ENCODE results near the gene C2orf72. TPM values are rescaled to one million over a fixed set of nuclear protein-coding genes. Genes with fewer than 3 reads are reported as not detected.

Gene C2orf72
- total and polyA plus RNA-seq, 2 donors (not counting 1 experiment from before 2014, with no cell fraction given): not detected

- Histone ChIP-seq H3K79me2 (ENCODE audit: control insufficient read depth, insufficient read depth, low read length) (no peaks in the 10 kb centered on the region), H3K9me3 (ENCODE audit: control extremely low read depth in 1 of 3, control insufficient read depth in 2 of 3, insufficient read depth in 1 of 3, low read length in 2 of 3) (peaks cover 0 to 7% (median 0%) of the 10 kb centered on the region in 3 donors), H3K4me1 (ENCODE audit: control insufficient read depth in 2 of 2, insufficient read depth in 2 of 2, low read length in 2 of 2) (no peaks in the 10 kb centered on the region), H3K9ac (ENCODE audit: low read length) (no peak overlapping the region), H4K20me1 (ENCODE audit: control insufficient read depth, insufficient read depth, low read length, poor library complexity, severe bottlenecking) (no peaks in the 10 kb centered on the region), H3K36me3 (replicated peaks in 1 of 2; ENCODE audit: control extremely low read depth in 1 of 2, control insufficient read depth in 1 of 2, extremely low read depth in 1 of 2, insufficient read depth in 2 of 2, low read length in 1 of 2) (no peaks in the 10 kb centered on the region), H3K4me3 (ENCODE audit: control extremely low read depth in 1 of 5, extremely low read depth in 1 of 5, insufficient read depth in 1 of 5, low read depth in 2 of 5, low read length in 4 of 5) (no peak overlapping the region), H3K4me2 (replicated peaks; ENCODE audit: low read depth, low read length, poor library complexity, severe bottlenecking) (no peak overlapping the region), H2AFZ (ENCODE audit: insufficient read depth, low read depth, low read length, poor library complexity, severe bottlenecking) (no peak overlapping the region), H3K27me3 (replicated peaks in 1 of 4; ENCODE audit: control extremely low read depth in 1 of 4, control insufficient read depth in 3 of 4, insufficient read depth in 4 of 4, low read length in 3 of 4) (peaks cover 0 to 3% (median 0%) of the 10 kb centered on the region in 4 experiments), H3K27ac (ENCODE audit: low read length in 2 of 2) (no peak overlapping the region)
- DNase-seq: no peak
- Mint-ChIP-seq H3K27me3 (peaks cover 18% of the 10 kb centered on the region), H3K4me1 (no peaks in the 10 kb centered on the region), H3K4me3 (no peak overlapping the region), H3K27ac (no peak overlapping the region), H3K9me3 (ENCODE audit: insufficient read depth) (peaks cover 6% of the 10 kb centered on the region)
- 85% methylated on average over 10 of the region's 14 CpGs for WGBS (ENCODE audit: insufficient coverage)
- ATAC-seq (ENCODE audit: low read depth): no peak
- intact Hi-C loops (cut with micrococcal nuclease): no loop called here
- ChIA-PET POLR2A (no interaction called here), CTCF (no interaction called here)
- TF ChIP-seq, protein P1, sequence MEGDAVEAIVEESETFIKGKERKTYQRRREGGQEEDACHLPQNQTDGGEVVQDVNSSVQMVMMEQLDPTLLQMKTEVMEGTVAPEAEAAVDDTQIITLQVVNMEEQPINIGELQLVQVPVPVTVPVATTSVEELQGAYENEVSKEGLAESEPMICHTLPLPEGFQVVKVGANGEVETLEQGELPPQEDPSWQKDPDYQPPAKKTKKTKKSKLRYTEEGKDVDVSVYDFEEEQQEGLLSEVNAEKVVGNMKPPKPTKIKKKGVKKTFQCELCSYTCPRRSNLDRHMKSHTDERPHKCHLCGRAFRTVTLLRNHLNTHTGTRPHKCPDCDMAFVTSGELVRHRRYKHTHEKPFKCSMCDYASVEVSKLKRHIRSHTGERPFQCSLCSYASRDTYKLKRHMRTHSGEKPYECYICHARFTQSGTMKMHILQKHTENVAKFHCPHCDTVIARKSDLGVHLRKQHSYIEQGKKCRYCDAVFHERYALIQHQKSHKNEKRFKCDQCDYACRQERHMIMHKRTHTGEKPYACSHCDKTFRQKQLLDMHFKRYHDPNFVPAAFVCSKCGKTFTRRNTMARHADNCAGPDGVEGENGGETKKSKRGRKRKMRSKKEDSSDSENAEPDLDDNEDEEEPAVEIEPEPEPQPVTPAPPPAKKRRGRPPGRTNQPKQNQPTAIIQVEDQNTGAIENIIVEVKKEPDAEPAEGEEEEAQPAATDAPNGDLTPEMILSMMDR (IDR thresholded peaks at IDR 0.05): no peak
- no peak for TF ChIP-seq EZH2 (IDR thresholded peaks at IDR 0.05; ENCODE audit: borderline replicate concordance, insufficient read depth, low read depth, low read length, poor library complexity, severe bottlenecking)
Observed at GRCh38 chr2:231009236-231009919, 27.9 kb upstream of the C2orf72 start.

DNA sequence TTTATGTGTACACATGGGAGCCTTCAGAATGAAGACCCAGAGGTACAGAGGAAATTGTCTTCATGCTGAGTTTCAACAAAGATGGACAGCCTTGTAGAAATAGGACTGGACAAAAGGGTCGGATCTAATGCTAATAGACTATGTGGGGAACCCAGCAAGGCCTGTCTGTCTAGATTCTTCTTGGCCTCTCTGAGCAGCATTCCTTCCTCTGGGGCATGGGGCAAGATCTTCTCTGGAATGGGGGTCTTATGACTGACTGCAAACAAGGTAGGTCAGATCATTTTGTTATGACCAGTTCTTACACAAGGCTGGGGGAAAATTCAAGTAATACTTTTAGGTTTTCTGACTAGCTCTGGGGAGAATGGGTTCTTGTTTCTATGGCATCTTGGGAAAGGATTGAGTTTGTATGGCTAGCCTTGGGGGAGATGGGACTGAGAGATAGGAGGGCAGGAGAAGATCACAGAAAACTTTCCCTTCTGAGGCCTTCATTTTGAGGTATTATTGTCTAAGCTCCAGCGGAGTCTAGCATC lies 27.1 kb upstream of the C2orf72 start:
- DNase-seq: no peak
- no peaks in the 10 kb centered on the region for H3K79me2 ChIP-seq (ENCODE audit: control insufficient read depth, insufficient read depth, low read length)
- CTCF ChIA-PET: no interaction called here
- intact Hi-C loops (cut with micrococcal nuclease): no loop called here
- no peak for TF ChIP-seq EZH2 (IDR thresholded peaks at IDR 0.05; ENCODE audit: borderline replicate concordance, insufficient read depth, low read depth, low read length, poor library complexity, severe bottlenecking)
- TF ChIP-seq, protein P1 (IDR thresholded peaks at IDR 0.05): no peak
- WGBS (ENCODE audit: insufficient coverage): 100% methylated on average over 2 of the region's 2 CpGs
- H3K27me3 ChIP-seq (replicated peaks in 1 of 4; ENCODE audit: control extremely low read depth in 1 of 4, control insufficient read depth in 3 of 4, insufficient read depth in 4 of 4, low read length in 3 of 4): peaks cover 0 to 6% (median 0%) of the 10 kb centered on the region in 4 experiments
- POLR2A ChIA-PET: interaction anchor here (0.6 kb wide), 1 partner anchor 128 kb away, joined by 4 read pairs; no protein-coding TSS in a partner anchor
- H3K9ac ChIP-seq (ENCODE audit: low read length): no peak overlapping the region
- H3K9me3 Mint-ChIP-seq (ENCODE audit: insufficient read depth): peaks cover 3% of the 10 kb centered on the region
- no peaks in the 10 kb centered on the region for H3K4me1 Mint-ChIP-seq
- no peaks in the 10 kb centered on the region for H4K20me1 ChIP-seq (ENCODE audit: control insufficient read depth, insufficient read depth, low read length, poor library complexity, severe bottlenecking)
- no peak overlapping the region for H3K4me2 ChIP-seq (replicated peaks; ENCODE audit: low read depth, low read length, poor library complexity, severe bottlenecking)
- no peak for ATAC-seq (ENCODE audit: low read depth)
- H3K36me3 ChIP-seq (replicated peaks in 1 of 2; ENCODE audit: control extremely low read depth in 1 of 2, control insufficient read depth in 1 of 2, extremely low read depth in 1 of 2, insufficient read depth in 2 of 2, low read length in 1 of 2): no peaks in the 10 kb centered on the region
- H3K27me3 Mint-ChIP-seq: peaks cover 22% of the 10 kb centered on the region
- H3K4me3 Mint-ChIP-seq: no peak overlapping the region
- no peak overlapping the region for H2AFZ ChIP-seq (ENCODE audit: insufficient read depth, low read depth, low read length, poor library complexity, severe bottlenecking)
- H3K4me3 ChIP-seq (ENCODE audit: control extremely low read depth in 1 of 5, extremely low read depth in 1 of 5, insufficient read depth in 1 of 5, low read depth in 2 of 5, low read length in 4 of 5): no peak overlapping the region
- H3K4me1 ChIP-seq (ENCODE audit: control insufficient read depth in 2 of 2, insufficient read depth in 2 of 2, low read length in 2 of 2): no peaks in the 10 kb centered on the region
- no peak overlapping the region for H3K27ac Mint-ChIP-seq
- peaks cover 0 to 3% (median 0%) of the 10 kb centered on the region in 3 donors for H3K9me3 ChIP-seq (ENCODE audit: control extremely low read depth in 1 of 3, control insufficient read depth in 2 of 3, insufficient read depth in 1 of 3, low read length in 2 of 3)
- H3K27ac ChIP-seq (ENCODE audit: low read length in 2 of 2): no peak overlapping the region

Data from B cell (primary cell).